IPS-11a (cell line): Measurements from ENCODE around the gene NRN1L.

Experiments
- H3K4me3 ChIP-seq: one replicate; pipeline ENCODE4 v1.5.1; 2013; ENCODE audit warnings: low read depth, low read length, control low read depth

Gene NRN1L

GRCh38 chr16:67915831-67916723 lies 31.4 kb downstream of the NRN1L start:
- H3K4me3 ChIP-seq, result no peak overlapping the region

- no peak overlapping the region for H3K4me3 ChIP-seq
Measured at GRCh38 chr16:67917140-67917851, 32.6 kb downstream of the NRN1L start.

- H3K4me3 ChIP-seq, result no peak overlapping the region
Measured at GRCh38 chr16:67917852-67918236, 33.2 kb downstream of the NRN1L start.

GRCh38 chr16:67919622-67920221 lies 35.0 kb downstream of the NRN1L start:
- H3K4me3 ChIP-seq, result no peak overlapping the region

- no peak overlapping the region for H3K4me3 ChIP-seq
Measured at GRCh38 chr16:67922221-67922620, 37.5 kb downstream of the NRN1L start.

GRCh38 chr16:67922740-67923139 lies 38.1 kb downstream of the NRN1L start:
- no peak overlapping the region for H3K4me3 ChIP-seq

- H3K4me3 ChIP-seq, result no peak overlapping the region
Measured at GRCh38 chr16:67923414-67924116, 38.9 kb downstream of the NRN1L start.

- H3K4me3 ChIP-seq, result no peak overlapping the region
Measured at GRCh38 chr16:67924140-67924906, 39.6 kb downstream of the NRN1L start.

- H3K4me3 ChIP-seq, result no peak overlapping the region
Measured at GRCh38 chr16:67926181-67926750, 41.6 kb downstream of the NRN1L start.

GRCh38 chr16:67927131-67927941 lies 42.7 kb downstream of the NRN1L start:
- no peak overlapping the region for H3K4me3 ChIP-seq

- no peak overlapping the region for H3K4me3 ChIP-seq
Measured at GRCh38 chr16:67928147-67928546, 43.5 kb downstream of the NRN1L start.

- H3K4me3 ChIP-seq, result no peak overlapping the region
Measured at GRCh38 chr16:67928561-67929364, 44.1 kb downstream of the NRN1L start.

- no peak overlapping the region for H3K4me3 ChIP-seq
Measured at GRCh38 chr16:67930191-67930590, 45.5 kb downstream of the NRN1L start.

- no peak overlapping the region for H3K4me3 ChIP-seq
Measured at GRCh38 chr16:67930678-67931211, 46.1 kb downstream of the NRN1L start.

- H3K4me3 ChIP-seq, result no peak within 1 kb of the TSS
Measured at GRCh38 chr16:67931712-67932461, 47.2 kb downstream of the NRN1L start, which contains the start of gene CTRL. CTRL (minus strand) TSS chr16:67931862; CDS start chr16:67931852, 10 bp downstream.

- H3K4me3 ChIP-seq, result no peak overlapping the region
Measured at GRCh38 chr16:67932462-67932840, 47.8 kb downstream of the NRN1L start.

- H3K4me3 ChIP-seq, result no peak overlapping the region
Measured at GRCh38 chr16:67933805-67934204, 49.1 kb downstream of the NRN1L start.
